HuH-7.5 (cell line): ENCODE measurements around the gene KCNG1.

Source experiments
- DNase-seq: peaks from one replicate; pipeline ENCODE4 v3.0.0; 2011; ENCODE audit warnings: low spot score

The KCNG1 gene

GRCh38 chr20:51036226-51036625 lies 13.3 kb upstream of the KCNG1 start:
- DNase-seq: no peak

- DNase-seq: no peak
Measured at GRCh38 chr20:51034988-51035656, 12.2 kb upstream of the KCNG1 start.

GRCh38 chr20:51034476-51034875 lies 11.6 kb upstream of the KCNG1 start:
- no peak for DNase-seq

- DNase-seq: no peak
Measured at GRCh38 chr20:51029963-51030920, 7.3 kb upstream of the KCNG1 start.

DNA sequence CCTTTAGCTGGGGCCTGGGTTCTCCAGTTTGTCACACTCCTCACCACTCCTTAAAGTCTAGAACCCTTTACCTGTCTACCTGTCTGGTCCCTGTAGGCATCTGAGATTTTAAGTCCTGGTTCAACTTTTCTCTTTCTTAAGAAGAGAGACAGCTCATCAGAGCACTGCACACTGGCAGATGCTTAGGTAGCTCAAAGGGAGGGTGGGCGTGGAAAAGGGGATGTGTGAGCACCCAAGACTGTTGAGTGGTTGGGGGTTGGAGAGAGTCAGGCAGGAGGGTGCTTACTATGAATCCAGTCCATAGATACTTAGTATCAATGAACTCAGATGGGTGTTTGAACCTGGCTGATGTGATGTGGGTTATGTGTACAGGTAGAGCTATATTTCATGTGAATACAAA lies 6.6 kb upstream of the KCNG1 start:
- DNase-seq: no peak

GRCh38 chr20:51028616-51029212 lies 5.8 kb upstream of the KCNG1 start:
- DNase-seq: no peak

GRCh38 chr20:51027035-51027795 lies 4.3 kb upstream of the KCNG1 start:
- no peak for DNase-seq

GRCh38 chr20:51026269-51026668 lies 3.4 kb upstream of the KCNG1 start:
- no peak for DNase-seq

DNA sequence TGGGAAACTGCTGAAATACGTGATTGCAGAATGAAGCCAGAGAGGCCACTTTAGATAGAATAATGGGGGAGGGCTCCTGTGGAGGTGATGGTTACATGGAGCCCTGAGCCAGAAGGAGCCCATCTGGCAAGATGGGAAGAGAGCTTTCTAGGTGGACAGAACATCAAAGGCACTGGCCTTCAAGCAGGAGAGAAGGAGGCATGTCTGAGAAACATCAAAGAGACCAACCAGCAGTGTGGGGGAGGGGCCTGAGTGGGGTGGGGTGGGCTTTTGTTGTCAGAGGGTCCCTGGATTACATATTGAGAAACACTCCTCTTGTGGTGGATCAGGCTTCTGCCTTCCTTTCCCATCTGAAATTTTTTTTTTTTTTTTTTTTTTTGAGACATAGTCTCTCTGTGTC lies 1.9 kb upstream of the KCNG1 start:
- DNase-seq: no peak

DNA sequence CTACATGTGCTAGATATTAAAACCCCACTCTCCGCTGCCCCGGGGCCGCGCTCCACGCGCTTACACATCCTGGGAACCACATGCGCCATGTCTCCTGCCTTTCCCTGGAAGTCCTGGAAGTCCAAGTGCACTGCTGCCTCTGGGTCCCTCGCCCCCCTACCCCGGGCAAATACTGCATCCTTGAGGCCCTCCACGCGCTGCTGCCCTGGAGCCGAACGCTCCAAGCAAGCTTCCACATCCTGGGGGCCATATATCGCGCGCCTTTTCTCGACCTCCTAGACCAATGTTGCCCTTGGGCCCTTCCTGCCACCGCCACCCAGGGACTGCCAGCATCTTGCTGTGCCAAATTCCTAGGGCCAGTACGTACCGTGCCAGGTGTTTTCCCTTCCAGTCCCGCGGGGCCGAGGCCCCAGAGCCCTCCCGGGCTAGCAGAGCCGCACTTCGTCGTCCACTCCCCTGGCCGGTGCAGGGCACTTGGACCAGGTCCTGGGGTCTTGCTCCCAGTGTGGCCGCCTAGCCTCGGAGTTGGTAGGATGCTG lies 779 bp upstream of the KCNG1 start:
- no peak for DNase-seq

- no peak for DNase-seq
Measured at GRCh38 chr20:51022227-51022802, 592 bp downstream of the KCNG1 start.

- no peak for DNase-seq
Measured at GRCh38 chr20:51021067-51022025, 1.6 kb downstream of the KCNG1 start.

DNA sequence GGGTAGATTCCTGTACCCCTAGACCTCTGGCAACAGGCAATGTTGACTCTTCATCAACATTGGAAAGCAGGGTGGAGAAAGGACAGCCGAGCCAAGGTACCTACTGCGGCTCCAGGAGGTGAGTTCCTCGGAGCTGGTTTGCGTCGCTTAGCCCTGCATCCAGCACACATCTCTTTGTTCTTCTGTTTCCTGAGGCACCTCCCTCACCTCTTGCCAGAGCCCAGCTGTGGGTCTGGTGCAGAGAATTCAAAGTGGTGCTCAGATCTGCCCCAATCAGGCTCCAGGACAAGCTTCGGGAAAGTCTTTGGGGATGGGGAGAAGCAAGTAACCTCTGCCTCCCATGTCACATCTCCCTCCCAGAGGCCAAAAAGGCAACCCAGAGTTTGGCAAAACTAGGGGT lies 2.2 kb downstream of the KCNG1 start:
- DNase-seq: no peak

GRCh38 chr20:51019656-51020592 lies 3.0 kb downstream of the KCNG1 start:
- DNase-seq: no peak

- no peak for DNase-seq
Measured at GRCh38 chr20:51017251-51017650, 5.7 kb downstream of the KCNG1 start.

- no peak for DNase-seq
Measured at GRCh38 chr20:51016521-51016920, 6.4 kb downstream of the KCNG1 start.

- DNase-seq: peak; percentile 89
Measured at GRCh38 chr20:51014797-51015722, 7.8 kb downstream of the KCNG1 start.
